GM18951 (cell line): Measurements from ENCODE around the gene MTMR3.

ENCODE experiments used
- POLR2A ChIP-seq: IDR thresholded peaks from 4 replicates; pipeline ENCODE4 v1.6.1; 2011; ENCODE audit warnings: mild to moderate bottlenecking; ENCODE audit not compliant: insufficient read length, insufficient read depth; ENCODE audit errors: extremely low read depth
- in situ Hi-C: fragments of 300-500 bp; cut with MboI; formaldehyde crosslinking; loops from one replicate; pipeline ENCODE4 v1.12.0; 2022; ENCODE audit warnings: low sequenced_read_pairs, mixed read lengths, inconsistent platforms; ENCODE audit not compliant: unreplicated experiment

Gene MTMR3

DNA sequence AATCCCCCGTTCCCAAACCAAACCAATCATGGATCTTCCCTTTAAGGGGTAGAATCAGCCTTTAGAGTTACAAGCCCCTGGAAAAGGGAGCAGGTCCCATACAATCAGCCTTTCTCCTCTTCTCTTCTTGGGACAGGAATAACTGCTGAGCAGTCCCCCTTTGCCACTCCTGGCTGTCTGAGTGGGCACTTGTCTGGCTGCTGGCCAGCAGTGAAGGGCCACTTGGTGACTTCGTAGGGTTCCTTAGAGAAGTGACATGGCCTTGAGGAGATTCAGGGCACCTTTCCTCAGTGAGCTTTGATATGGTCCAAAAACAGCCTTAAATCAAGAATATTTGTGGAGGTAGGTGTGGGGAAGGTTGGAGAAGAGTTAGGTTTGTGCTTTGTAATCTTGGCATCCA, 143.8 kb downstream of the MTMR3 start:
- in situ Hi-C loops: no loop called here

DNA sequence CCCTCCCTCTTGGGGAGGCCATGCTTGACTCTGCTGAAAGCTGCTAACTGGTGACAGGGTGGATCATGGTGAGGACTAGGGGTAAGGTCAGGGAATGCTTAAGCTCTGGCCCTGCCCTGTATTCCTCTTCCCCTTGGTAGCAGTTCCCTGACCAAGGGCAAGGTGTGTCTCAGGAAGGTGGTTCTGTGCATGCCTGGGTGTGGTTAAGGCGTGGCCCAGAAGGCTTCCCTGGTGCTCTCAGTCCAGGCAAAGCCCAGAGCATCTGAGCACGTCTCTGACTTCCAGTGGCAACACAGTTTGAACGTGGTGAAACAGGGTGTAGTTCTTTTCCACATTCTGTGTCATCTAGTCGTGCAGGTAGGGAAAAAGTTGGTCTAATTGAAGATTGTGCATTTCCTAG, 144.2 kb downstream of the MTMR3 start:
- in situ Hi-C loops: no loop called here
- no peak for TF ChIP-seq POLR2A

More for the DNA sequence above, 143.8 kb downstream of the MTMR3 start:
- no peak for TF ChIP-seq POLR2A

DNA sequence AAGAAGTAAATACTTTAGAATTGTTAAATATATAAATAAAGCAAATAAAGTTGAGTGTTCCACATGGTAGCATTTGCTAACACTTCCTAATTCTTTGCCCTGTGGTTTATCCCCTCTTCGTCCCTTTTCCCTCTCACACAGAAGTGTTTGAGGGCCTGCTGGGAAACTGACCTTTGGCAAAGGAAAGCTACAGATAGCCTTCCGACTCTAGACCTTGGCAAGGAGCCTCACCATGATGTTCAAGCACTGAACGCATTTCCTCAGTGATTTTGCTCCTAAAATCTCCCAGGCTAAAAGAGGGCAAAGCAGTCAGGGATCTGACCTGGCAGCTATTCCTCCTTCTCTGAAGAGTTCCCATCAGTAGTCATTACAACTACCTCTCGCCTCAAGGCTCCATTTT, 144.8 kb downstream of the MTMR3 start:
- in situ Hi-C loops: no loop called here
- TF ChIP-seq POLR2A: no peak

- TF ChIP-seq POLR2A: no peak
- in situ Hi-C loops: no loop called here
Observed at GRCh38 chr22:30028731-30029130, 145.8 kb downstream of the MTMR3 start.

DNA sequence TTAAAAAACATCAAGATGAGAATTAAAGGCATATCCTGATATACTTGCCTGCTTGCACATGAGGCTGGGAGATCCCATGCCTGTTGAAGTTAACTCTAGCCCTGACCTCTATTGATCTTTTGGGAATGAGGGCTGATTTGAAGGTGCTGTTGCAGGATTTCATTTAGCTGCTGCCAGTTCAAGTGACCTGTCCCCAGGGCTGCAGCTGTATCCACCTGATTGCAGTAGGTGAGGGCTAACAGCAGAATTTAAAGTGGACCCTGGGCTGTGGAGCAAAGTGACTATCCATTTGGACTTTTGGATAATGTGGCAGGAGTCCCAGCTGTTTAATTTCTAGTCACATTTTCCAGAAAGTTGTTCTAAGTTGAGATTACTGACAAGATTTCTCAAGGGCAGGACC, 146.5 kb downstream of the MTMR3 start:
- in situ Hi-C loops: no loop called here

GRCh38 chr22:30030329-30030728, 147.4 kb downstream of the MTMR3 start:
- no peak for TF ChIP-seq POLR2A
- in situ Hi-C loops: no loop called here

More for the DNA sequence above, 146.5 kb downstream of the MTMR3 start:
- TF ChIP-seq POLR2A: no peak

- no peak for TF ChIP-seq POLR2A
- in situ Hi-C loops: no loop called here
Observed at GRCh38 chr22:30031328-30031727, 148.4 kb downstream of the MTMR3 start.

- no peak for TF ChIP-seq POLR2A
- in situ Hi-C loops: no loop called here
Observed at GRCh38 chr22:30031764-30032455, 148.9 kb downstream of the MTMR3 start.

GRCh38 chr22:30033137-30033536, 150.2 kb downstream of the MTMR3 start:
- TF ChIP-seq POLR2A: no peak
- in situ Hi-C loops: no loop called here

GRCh38 chr22:30033901-30034300, 150.9 kb downstream of the MTMR3 start:
- in situ Hi-C loops: no loop called here
- TF ChIP-seq POLR2A: no peak

- no peak for TF ChIP-seq POLR2A
- in situ Hi-C loops: no loop called here
Observed at GRCh38 chr22:30036656-30037055, 153.7 kb downstream of the MTMR3 start.

GRCh38 chr22:30038219-30038618, 155.2 kb downstream of the MTMR3 start:
- in situ Hi-C loops: no loop called here
- no peak for TF ChIP-seq POLR2A

DNA sequence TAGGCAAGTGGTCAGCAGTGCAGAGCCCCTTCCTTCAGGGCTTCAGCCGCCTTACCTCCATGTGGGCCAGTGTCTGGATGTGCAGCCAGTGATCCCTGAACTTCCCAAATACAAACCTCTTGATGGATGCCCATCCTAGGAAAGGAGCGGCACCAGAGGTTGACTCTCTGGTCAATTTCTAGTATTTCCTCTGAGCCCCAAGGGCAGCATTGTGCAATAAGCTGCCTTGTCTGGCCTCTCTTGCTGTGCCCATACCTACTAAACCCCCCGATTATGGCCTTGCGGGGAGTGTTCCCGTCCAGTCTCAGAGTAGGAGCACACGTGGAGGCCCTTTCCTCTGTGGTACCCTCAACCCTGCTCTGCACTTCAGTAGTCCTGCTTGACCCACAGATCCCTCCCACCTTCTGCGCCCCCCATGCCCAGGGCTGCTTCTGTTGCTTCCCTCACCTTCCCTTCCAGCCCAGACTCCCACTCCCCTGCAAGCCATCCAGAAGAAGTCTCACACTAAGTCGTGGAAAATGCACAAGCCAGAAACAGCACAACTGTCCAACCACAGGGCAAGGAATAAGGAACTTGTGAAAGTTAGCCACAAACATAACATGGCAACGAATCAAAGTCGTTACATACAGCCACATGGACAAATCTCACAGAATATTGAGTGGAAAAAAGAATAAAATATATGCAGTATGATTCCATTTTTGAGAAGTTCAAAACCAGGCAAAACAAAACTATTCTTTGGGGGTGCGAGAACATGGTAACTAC, 157.7 kb downstream of the MTMR3 start:
- in situ Hi-C loops: no loop called here
- no peak for TF ChIP-seq POLR2A

- TF ChIP-seq POLR2A: no peak
- in situ Hi-C loops: no loop called here
Observed at GRCh38 chr22:30041475-30041874, 158.5 kb downstream of the MTMR3 start.
